Neural progenitor cell (in vitro differentiated cells): Measurements from ENCODE around the gene FILIP1.

ENCODE experiments used
- CTCF ChIP-seq: fragments of 200-600 bp; sonication (generic); IDR thresholded peaks from 2 replicates; pipeline ENCODE4 v1.5.1; 2017; ENCODE audit warnings: antibody characterized with exemption, mild to moderate bottlenecking
- EZH2 ChIP-seq: fragments of 200-600 bp; sonication (generic); IDR thresholded peaks from 2 replicates; pipeline ENCODE4 v1.6.1; 2017; ENCODE audit warnings: antibody characterized with exemption, mild to moderate bottlenecking, moderate library complexity
- EZH2phosphoT487 ChIP-seq: fragments of 200-600 bp; sonication (generic); IDR thresholded peaks from 2 replicates; pipeline ENCODE4 v1.6.1; 2017; ENCODE audit warnings: antibody characterized with exemption

GRCh38 chr6:75494290-75494689 lies 690 bp upstream of the FILIP1 start:
- TF ChIP-seq CTCF: no peak
- no peak for TF ChIP-seq EZH2phosphoT487
- no peak for TF ChIP-seq EZH2
